A549 treated with Hydrocortisone at 1 μM for 4 hours (cell line): Measurements from ENCODE around the gene GOLGA8A. TPM values are rescaled to one million over a fixed set of nuclear protein-coding genes. Genes with fewer than 3 reads are reported as not detected.

Experiments
- total RNA-seq: library from RNA; stranded (reverse); fragments of 200-300 nt; extraction: Qiagen RNA extraction; gene quantifications from 5 replicates; pipeline ENCODE4 v1.2.3, GENCODE V29; 2022

The GOLGA8A gene, protein sequence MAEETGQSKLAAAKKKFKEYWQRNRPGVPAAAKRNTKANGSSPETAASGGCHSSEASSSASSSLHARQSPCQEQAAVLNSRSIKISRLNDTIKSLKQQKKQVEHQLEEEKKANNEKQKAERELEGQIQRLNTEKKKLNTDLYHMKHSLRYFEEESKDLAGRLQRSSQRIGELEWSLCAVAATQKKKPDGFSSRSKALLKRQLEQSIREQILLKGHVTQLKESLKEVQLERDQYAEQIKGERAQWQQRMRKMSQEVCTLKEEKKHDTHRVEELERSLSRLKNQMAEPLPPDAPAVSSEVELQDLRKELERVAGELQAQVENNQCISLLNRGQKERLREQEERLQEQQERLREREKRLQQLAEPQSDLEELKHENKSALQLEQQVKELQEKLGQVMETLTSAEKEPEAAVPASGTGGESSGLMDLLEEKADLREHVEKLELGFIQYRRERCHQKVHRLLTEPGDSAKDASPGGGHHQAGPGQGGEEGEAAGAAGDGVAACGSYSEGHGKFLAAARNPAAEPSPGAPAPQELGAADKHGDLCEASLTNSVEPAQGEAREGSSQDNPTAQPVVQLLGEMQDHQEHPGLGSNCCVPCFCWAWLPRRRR
- total RNA-seq: 5.3 to 8.8 TPM (median 7.7 TPM) in 5 replicates

DNA sequence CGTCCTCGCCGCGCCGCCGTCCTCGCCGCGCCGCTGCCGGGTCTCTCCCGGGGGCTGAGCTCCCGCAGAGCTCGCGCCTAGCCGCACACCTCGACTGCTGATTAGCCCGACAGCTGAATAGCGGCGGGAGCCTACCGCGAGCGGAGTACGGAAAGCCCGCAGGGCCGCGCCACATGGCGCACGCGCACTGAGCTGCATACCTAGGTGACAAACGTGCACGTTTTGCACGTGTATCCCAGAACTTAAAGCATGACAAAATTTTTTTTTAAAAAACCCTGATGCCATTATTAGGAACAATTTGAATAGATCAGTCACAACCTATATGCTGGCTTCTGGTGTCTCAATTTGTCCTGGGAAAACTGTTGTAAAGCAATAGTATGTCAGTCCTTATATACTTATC, at the start of gene GOLGA8A:
GOLGA8A (minus strand) TSS at position 122 of the 400 bp plus-strand sequence. CDS start 48,117 bp downstream, outside the sequence.

Other genes with a start within 250 kb of the GOLGA8A start
- 27.1 to 33.8 TPM (median 31.7 TPM) in 5 replicates for gene KATNBL1, start 227.7 kb downstream of the GOLGA8A start, total RNA-seq
- gene EMC4, start 212.8 kb downstream of the GOLGA8A start, total RNA-seq: 195 to 211 TPM (median 200 TPM) in 5 replicates
- gene SLC12A6, start 100.0 kb downstream of the GOLGA8A start, total RNA-seq: 3.6 to 7.0 TPM (median 5.8 TPM) in 5 replicates
- gene NOP10, start 94.7 kb downstream of the GOLGA8A start, total RNA-seq: 454 to 578 TPM (median 540 TPM) in 5 replicates
- not detected in 5 replicates for gene NUTM1, start 94.5 kb downstream of the GOLGA8A start, total RNA-seq
- gene LPCAT4, start 70.6 kb downstream of the GOLGA8A start, total RNA-seq: 50.2 to 65.1 TPM (median 59.4 TPM) in 5 replicates
- 14.1 to 19.7 TPM (median 17.7 TPM) in 5 replicates for gene GOLGA8B, start 145.8 kb upstream of the GOLGA8A start, total RNA-seq